Amniotic stem cell (primary cell): ENCODE measurements around the gene KHNYN.
A peak's percentile ranks its signal among the peaks of the same experiment; 100 is the strongest.
"Not testable (repeated sequence)": the region's sequence is repeated elsewhere in the genome, so short reads cannot be mapped to it uniquely, and the experiment has no call there.

Source experiments
- DNase-seq: peaks from one replicate; lab custom pipeline; 2025; lab: John Stamatoyannopoulos, UW

Gene KHNYN

DNA sequence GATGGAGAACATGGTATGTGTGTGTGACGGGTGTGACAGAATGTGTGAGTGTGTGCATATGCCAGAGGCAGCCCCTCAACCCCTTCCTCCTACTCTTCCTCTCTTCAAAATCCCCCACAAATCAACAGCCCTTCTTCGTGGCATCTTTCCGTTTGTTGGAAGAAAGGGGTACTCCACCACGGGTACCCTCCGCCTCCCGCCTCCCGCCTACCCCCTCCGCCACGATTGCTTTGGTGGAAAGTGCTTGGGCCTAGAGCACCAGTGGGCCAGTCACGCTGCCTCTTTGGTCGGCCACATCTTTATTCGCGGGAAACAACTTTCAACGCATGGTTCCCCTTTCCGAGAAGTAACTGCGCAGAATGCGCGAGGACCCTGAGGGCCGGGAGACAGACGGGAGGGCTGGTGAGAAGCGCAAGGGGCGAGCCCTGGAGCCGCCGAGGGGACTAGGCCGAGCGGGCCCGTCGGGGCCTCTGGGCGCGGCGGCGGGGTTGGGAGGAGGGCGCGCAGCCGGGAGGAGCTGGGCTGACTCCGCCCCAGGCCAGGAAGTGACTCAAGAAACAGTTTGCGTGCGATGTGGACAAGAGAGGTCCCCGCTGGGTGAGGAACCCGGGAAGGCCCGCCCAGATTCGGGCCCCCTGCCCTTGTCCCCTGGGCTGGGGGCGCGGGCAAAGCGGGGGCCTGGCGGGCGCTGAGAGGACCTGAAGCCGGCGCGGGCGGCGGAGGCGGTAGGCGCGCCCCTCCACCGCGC lies at the start of gene KHNYN, which contains the start of gene CBLN3:
Gene KHNYN (plus strand): TSS at position 560 of the 748 bp plus-strand sequence. CDS start 777 bp downstream, outside the sequence.
Gene CBLN3 (minus strand): TSS at position 274 of the 748 bp plus-strand sequence. CDS start 614 bp downstream, outside the sequence.
- peak; percentile 93 for DNase-seq

- no peak for DNase-seq
These were observed 48.2 kb upstream of the KHNYN start for GRCh38 chr14:24381363-24382063.

GRCh38 chr14:24382064-24382371 lies 47.7 kb upstream of the KHNYN start:
- DNase-seq = no peak

GRCh38 chr14:24384169-24384568 lies 45.6 kb upstream of the KHNYN start:
- no peak for DNase-seq

DNA sequence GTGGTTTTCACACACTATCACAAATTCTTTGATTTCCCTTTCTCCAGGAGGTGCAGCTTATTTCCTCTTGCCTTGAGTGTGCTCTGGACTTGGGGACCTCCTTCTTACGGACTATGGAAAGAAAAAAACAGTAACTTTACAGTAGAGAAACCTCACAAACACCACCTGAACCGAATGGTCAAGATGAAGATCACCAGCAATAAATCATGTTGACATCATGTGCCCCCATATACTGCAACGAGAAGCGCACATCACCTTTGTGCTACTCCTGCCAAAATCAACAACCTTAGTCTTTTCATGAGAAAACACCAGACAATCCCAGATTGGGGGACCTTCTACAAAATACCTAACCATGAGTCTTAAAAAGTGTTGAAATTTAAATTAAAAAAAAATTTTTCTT lies 44.2 kb upstream of the KHNYN start:
- DNase-seq = no peak

DNA sequence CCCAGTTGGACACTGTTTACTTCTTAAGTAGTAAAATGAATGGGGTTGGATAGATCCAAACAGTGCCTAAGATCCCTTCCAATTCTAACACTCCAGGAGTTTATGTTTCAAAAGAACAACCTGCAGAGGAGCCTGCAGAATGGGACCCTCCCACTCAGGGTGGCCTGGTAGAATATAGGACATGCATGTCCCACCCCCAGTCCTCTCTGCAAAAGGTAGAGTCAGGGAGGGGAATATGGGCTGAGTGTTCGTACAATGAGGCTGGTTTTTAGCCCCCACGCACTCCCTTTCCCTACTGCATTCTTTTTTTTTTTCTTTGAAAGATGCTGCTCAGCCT lies 42.8 kb upstream of the KHNYN start:
- no peak for DNase-seq

DNA sequence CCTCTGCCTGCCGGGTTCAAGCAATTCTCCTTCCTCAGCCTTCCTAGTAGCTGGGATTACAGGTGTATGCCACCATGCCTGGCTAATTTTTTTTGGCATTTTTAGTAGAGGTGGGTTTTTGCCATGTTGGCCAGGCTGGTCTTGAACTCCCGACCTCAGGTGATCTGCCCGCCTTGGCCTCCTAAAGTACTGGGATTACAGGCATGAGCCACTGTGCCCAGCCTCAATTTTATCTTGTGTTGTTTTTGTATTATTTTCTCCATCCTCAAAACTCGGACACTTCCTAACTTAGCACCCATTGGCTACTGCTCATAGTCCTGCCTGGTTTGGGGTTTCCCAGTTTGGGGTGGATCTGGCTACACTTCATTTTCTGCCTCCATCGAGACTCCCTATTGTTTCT lies 42.2 kb upstream of the KHNYN start:
- DNase-seq = not testable (repeated sequence)

DNA sequence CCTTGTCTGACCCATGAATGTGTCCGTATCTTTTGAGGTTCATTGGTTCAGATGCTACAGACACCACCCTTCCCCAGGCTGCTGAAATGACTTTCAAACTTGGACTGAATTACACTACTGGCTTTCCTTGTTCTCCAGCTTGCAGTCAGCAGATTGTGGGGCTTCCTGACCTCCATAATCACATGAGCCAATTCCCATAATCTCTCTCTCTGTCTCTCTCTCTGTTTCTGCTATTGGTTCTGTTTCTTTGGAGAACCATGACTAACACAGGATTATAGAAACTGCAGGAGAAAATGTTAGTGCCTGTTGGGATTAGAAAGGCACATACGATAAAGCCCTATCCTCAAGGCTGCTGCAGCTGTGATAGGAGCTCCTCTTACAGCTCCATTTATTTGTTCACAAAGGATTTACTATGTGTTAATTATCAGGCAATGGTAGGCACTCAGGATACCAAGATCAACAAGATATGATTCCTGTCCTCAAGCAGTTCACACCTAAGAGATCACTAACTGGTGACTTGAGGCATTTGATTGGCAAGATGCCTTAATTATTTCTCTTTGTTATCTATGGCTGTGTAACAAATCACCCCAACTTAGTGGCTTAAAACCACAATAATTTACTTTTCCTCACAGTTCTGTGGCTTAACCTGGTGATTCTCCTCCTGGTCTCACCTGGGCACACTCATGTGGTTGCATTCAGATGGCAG lies 41.1 kb upstream of the KHNYN start:
- no peak for DNase-seq

DNA sequence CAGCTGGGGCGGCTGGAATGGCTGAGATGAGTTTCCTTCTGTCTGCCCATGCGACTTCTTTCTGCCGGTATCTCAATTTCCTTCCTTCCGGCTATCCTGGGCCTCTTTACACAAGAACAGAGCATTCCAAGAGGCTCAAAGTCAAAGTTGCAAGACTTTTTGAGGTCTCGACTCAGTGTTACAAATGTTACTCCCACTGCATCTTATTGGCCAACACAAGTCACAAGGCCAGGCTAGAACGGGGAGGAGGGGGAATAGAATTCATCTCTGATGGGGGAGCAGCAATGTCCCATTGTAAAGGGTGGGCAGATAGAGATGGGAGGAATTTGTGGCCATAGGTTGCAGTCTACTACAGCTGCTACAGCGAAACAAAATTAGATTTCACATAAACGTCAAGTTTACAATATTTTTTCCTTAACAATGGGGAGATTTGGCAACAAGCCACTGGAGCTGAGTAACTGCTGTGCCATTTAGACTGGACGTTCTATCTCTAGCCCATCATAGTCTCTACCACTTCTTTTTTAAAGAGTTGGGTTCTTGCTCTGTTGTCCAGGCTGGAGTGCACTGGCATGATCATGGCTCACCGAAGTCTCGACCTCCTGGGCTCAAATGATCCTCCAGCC lies 40.4 kb upstream of the KHNYN start:
- DNase-seq = no peak

- DNase-seq = no peak
These were observed 38.9 kb upstream of the KHNYN start for GRCh38 chr14:24390701-24391468.

DNA sequence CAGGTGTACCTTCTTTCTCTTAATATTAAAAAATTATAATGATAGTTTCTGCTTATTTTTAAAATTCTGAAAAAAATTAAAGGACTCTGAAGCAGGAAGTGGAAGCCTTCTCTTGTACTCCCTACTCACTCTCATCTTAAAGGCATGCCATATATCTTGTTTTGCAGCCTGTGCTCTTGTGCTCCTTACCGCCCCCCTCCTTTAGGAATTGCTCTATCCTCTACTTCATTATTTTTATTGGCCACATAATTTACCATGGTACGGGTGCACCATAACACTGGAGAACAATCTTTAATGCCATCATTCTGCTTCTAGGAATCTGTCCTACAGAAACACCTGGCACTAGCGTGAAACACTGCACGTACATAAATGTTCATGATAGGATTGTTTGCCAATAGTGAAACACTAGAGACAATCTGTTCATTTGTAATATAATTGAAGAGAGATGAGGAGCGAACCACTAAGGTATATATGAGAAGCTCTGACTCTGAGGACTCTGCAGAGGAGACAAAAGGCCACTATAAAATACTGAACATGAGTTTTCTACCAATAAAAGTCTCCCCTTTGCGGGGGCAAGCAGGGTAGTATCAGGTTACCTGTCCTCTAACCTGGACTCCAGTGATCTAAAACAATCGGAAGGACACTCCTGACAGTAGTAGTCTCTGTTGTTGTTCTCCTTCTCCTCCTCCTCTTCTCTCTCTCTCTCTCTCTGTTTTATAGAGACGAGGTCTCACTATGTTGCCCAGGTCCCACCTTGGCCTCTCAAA lies 37.2 kb upstream of the KHNYN start:
- DNase-seq = no peak

DNA sequence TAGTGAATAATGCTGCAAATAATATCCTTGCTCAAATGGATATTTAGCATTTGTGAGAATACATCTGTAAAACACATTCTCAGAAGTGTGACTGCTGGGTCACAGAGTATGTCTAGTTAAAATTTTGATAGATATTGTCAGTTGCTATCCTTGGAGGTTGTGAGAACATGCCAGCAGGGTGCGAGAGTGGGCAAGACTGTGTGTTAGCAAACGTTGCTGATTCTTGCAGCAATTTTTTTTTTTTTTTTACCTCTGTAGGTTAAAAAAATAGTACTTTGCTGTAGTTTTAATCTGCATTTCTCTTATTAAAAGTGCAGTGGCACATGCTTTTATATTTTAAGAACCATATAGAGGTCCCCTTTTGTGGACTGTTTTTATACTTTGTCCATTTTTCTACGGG lies 35.5 kb upstream of the KHNYN start:
- no peak for DNase-seq

GRCh38 chr14:24395609-24396582 lies 33.9 kb upstream of the KHNYN start:
- DNase-seq = no peak

GRCh38 chr14:24397639-24398292 lies 32.0 kb upstream of the KHNYN start:
- DNase-seq = no peak

DNA sequence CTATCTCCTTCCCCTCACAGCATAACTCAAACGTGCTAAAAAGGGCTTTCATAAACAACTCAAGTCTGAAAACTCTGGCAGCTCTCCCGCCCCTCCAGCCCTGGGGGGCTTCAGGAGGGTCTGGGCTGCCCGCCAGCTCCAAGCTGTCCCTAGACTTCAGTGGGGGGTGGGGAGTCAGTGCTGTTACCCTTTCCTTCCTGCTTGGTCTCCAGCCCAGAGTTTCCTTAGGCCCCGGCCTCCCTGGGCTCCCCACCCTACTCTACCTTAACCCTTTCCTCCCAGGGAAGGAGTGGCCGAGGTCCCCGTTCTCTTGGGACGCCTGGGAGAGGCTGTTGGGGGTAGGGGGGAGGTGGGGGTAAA lies 31.5 kb upstream of the KHNYN start:
- DNase-seq = no peak

- no peak for DNase-seq
These were observed 30.9 kb upstream of the KHNYN start, which contains the start of gene NYNRIN for GRCh38 chr14:24398653-24399446. Gene NYNRIN, plus strand, starts transcription at chr14:24399003. Its CDS starts 244 bp downstream, at chr14:24399247.

GRCh38 chr14:24399447-24399822 lies 30.3 kb upstream of the KHNYN start:
- no peak for DNase-seq

DNA sequence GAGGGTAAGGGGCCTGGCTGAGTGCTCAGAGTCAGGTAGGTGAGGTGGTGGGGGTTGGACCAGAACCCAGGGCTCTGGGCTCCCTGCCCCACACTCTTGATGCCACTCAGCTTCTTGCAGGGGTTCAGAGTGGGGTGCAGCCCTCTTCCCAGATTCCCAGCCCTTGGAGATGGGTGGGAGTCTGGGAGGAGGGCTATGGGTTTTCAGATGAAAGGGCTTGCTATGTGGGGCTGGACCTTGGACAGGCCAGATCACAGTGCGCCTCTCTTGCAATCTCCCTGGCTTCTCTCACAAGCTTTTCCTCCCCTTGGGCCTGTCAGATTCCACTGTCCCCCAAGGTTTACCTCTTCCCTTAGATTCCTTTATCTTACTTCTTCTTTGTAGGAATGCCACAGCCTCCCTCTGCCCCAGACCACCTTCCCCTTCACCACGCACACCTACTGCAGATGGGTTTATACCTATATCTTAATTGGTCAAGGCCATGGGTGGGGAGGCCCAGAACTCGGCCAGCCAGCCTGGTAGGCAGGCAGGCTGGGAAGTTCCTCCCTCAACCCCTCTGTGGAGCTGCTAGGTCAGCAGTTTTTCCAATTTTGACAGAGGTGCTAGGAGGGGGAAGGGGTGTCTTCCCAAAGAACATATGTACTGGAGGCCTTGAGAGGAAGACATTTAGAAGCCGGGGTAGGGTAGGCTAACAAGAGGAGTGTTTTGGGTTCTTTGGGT lies 29.6 kb upstream of the KHNYN start:
- no peak for DNase-seq
